ENCODE data around the gene RMI2.

The RMI2 gene

GRCh38 chr16:11399261-11399831, 54.1 kb downstream of the RMI2 start:
- H3K4me1 ChIP-seq (ENCODE audit: control insufficient read depth, insufficient read depth, low read length), result no peaks in the 10 kb centered on the region
- no peak overlapping the region for H3K9ac ChIP-seq (ENCODE audit: low read length)
- no peaks in the 10 kb centered on the region for H3K9me3 ChIP-seq (ENCODE audit: control insufficient read depth, low read length)
- H3K36me3 ChIP-seq (ENCODE audit: control insufficient read depth, insufficient read depth, low read length, severe bottlenecking), result no peaks in the 10 kb centered on the region
- peaks cover 27% of the 10 kb centered on the region for H3K27me3 ChIP-seq (replicated peaks; ENCODE audit: control insufficient read depth, insufficient read depth, low read length)
- H3K4me3 ChIP-seq (ENCODE audit: low read length), result no peak overlapping the region
- no peak for DNase-seq (ENCODE audit: low read depth)

GRCh38 chr16:11400076-11400475, 54.8 kb downstream of the RMI2 start:
- no peaks in the 10 kb centered on the region for H3K4me1 ChIP-seq (ENCODE audit: control insufficient read depth, insufficient read depth, low read length)
- H3K27me3 ChIP-seq (replicated peaks; ENCODE audit: control insufficient read depth, insufficient read depth, low read length), result peaks cover 21% of the 10 kb centered on the region
- no peak overlapping the region for H3K9ac ChIP-seq (ENCODE audit: low read length)
- H3K9me3 ChIP-seq (ENCODE audit: control insufficient read depth, low read length), result no peaks in the 10 kb centered on the region
- H3K36me3 ChIP-seq (ENCODE audit: control insufficient read depth, insufficient read depth, low read length, severe bottlenecking), result no peaks in the 10 kb centered on the region
- no peak overlapping the region for H3K4me3 ChIP-seq (ENCODE audit: low read length)
- no peak for DNase-seq (ENCODE audit: low read depth)
